GM12801 (cell line): ENCODE results near the gene NDUFS2.

ENCODE experiments used
- TF ChIP-seq, protein P1 (sequence below): IDR thresholded peaks from one replicate; pipeline ENCODE4 v1.5.1; 2011; ENCODE audit warnings: control low read depth; ENCODE audit not compliant: insufficient read length; ENCODE audit errors: extremely low read depth

Gene NDUFS2

DNA sequence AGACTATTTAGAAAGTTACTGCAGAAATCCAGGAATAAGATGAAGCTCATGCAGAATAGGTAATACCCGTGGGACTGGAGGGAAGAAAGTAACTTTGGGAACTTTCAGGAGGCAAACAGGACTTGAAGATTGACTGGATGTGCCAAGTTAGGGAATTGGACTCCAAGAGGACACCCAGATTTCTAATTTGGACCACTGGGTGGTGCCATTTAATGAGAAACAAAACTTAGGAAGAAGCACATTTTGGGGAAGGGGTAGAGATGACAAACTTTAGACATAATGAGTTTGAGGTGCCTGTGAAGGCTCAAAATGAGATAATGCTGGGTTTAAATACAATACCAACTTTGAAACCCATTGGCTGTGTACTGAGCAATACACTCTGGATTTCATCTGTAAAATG lies 21.5 kb upstream of the NDUFS2 start:
- TF ChIP-seq, protein P1, sequence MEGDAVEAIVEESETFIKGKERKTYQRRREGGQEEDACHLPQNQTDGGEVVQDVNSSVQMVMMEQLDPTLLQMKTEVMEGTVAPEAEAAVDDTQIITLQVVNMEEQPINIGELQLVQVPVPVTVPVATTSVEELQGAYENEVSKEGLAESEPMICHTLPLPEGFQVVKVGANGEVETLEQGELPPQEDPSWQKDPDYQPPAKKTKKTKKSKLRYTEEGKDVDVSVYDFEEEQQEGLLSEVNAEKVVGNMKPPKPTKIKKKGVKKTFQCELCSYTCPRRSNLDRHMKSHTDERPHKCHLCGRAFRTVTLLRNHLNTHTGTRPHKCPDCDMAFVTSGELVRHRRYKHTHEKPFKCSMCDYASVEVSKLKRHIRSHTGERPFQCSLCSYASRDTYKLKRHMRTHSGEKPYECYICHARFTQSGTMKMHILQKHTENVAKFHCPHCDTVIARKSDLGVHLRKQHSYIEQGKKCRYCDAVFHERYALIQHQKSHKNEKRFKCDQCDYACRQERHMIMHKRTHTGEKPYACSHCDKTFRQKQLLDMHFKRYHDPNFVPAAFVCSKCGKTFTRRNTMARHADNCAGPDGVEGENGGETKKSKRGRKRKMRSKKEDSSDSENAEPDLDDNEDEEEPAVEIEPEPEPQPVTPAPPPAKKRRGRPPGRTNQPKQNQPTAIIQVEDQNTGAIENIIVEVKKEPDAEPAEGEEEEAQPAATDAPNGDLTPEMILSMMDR: no peak

DNA sequence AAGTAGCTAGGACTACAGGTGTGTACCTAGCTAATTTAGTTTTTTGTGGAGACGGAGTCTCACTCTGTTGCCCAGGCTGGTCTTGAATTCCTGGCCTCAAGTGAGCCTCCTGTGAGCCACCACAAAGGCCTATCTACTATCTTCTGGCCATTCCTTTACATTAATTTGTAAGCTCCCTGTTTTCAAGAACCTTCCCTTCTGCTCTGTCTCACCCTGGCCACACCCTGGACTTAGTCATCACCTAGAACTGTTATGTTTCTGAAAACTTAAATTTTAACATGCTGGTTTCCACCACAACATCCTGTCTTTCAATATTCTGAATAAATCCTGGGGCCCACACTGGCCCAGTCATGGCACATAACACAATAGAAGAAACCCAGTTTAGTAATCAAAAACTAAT lies 20.0 kb upstream of the NDUFS2 start:
- TF ChIP-seq, protein P1: no peak

DNA sequence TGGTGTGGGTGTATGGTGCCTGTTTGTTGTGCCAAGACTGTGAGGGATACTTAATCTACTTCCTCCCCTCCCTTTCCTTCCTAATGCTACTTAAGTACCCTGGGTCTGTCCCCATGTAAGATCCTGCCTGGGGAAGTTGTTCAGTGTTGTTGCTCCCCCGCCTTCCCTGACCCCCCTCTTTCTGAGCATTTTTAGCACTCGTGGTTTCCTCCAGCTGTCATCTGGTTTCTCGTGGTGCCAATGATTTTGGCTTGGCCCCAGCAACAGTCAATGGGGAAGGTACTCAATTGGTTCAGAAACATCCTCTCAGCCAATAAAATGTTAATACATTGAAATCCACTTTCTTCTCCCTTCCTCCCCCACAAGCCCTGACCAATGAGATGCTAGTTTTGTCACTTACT lies 16.9 kb upstream of the NDUFS2 start:
- TF ChIP-seq, protein P1: no peak

DNA sequence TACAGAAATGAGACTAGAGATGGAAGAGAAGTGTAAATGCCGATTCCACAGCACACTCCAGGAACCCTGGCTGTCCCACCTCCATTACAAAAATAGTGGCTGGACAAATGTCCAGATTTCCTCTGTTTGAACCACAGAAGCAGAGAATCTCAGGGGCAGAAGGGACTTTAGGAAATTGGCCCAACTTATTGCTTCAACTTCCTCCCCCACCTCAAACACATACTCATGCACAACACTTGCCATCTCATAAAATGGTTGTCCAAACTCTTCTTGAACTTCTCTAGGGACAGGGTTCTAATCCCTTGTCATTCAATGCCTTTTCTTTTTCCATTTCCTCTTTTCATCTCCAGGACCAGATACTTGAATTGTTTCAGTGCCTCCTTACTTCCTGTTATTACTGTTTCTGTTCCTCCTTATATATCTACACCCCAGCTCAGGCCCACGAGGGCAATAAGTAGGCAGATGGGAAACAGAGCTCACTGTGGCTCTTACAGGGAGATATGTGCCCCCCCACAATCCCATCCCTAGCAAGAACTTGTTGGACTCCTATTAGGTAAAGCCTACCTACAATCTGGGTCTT lies 16.3 kb upstream of the NDUFS2 start:
- TF ChIP-seq, protein P1: no peak

DNA sequence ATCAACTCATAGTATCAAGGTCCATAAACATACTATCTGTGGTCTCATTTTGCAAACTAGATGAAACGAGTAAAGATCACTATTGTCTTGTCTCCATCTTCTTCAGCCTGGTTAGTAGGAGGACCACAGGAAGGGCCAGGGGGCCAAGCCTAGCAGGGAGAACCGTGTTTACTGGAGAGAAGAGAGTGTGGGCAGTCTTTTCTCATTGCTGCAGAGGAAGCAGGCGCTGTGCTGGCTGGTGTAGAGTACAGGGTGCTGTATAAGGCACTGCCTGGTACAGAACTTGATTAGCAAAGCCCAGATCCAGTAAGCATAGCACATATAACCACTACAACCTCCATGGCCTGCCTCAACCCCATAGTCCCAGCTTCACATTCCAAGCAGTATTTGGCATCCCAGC lies 14.9 kb upstream of the NDUFS2 start:
- TF ChIP-seq, protein P1: no peak

DNA sequence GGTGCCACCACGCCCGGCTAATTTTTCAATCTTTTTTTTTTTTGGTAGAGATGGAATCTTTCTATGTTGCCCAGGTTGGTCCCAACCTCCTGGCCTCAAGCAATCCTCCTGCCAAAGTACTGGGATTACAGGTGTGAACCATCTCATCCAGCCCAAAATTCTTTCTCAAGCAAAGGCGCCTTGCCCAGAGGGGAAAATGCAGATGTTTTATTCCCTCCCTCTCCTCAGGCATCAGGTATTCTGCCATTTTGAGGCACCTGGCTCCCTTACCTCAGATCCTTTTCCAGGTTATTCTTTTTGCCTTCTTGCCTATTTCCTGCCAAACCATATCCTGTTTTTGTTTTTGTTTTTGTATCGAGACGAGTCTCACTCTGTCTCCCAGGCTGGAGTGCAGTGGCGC lies 13.8 kb upstream of the NDUFS2 start:
- TF ChIP-seq, protein P1: no peak

DNA sequence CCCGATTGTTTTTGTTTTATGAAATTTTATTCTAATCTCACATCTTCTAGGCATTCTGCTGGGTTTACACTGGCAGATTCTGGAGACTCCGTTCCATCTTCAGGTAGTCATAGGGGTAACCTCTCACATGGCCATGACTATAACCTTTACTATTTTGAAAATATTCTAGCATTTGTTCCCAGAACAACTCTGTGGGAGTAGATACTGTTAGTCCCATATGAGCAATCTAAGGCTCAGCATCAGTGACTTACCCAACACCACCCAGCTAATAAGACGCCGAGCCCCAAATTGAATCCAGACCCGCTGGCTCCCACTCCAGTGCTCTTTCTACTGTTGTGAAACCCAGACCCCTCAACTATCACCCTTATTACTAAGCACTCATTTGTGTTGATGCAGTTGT lies 13.1 kb upstream of the NDUFS2 start:
- TF ChIP-seq, protein P1: no peak

DNA sequence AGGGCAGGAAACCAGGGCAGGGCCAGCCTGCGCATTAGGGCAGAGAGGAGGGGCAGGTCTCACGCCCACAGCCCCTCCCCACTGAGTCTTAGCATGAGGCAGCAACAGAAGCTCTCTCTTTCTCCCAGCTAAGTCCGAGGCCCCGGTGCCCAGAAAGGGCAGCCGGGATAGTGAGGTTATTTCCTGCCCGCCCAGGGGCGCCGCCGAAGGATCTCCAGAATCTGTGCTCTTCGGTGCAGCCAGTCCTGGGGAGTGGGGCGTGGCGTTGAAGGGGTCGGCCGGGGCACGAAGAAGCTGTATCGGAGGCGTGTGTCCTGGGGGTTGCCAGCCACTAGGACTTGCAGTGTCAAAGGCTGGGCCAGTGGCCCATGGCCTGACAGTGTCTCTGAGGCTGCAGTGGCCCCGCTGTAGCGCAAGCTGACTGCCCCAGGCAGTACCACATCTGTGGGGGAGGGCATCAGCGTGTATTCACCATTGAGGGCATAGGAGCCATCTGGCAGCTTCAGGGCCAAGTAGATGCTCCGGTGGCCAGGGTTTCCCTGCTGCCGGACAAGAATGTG lies 11.1 kb upstream of the NDUFS2 start:
- TF ChIP-seq, protein P1: no peak
